ENCODE results near the gene RSRC1.
"Not testable (repeated sequence)": the region's sequence is repeated elsewhere in the genome, so short reads cannot be mapped to it uniquely, and the experiment has no call there.

RSRC1 gene

GRCh38 chr3:158110658-158111018 is 749 bp downstream of the RSRC1 start:
- Histone ChIP-seq H3K27me3 (no peaks in the 10 kb centered on the region), H3K9me3 (no peaks in the 10 kb centered on the region), H3K36me3 (no peaks in the 10 kb centered on the region), H3K4me1 (no peaks in the 10 kb centered on the region), H3K4me3 (ENCODE audit: low read depth, low read length) (peak overlapping the region; percentile 85)
- TF ChIP-seq, protein P1, sequence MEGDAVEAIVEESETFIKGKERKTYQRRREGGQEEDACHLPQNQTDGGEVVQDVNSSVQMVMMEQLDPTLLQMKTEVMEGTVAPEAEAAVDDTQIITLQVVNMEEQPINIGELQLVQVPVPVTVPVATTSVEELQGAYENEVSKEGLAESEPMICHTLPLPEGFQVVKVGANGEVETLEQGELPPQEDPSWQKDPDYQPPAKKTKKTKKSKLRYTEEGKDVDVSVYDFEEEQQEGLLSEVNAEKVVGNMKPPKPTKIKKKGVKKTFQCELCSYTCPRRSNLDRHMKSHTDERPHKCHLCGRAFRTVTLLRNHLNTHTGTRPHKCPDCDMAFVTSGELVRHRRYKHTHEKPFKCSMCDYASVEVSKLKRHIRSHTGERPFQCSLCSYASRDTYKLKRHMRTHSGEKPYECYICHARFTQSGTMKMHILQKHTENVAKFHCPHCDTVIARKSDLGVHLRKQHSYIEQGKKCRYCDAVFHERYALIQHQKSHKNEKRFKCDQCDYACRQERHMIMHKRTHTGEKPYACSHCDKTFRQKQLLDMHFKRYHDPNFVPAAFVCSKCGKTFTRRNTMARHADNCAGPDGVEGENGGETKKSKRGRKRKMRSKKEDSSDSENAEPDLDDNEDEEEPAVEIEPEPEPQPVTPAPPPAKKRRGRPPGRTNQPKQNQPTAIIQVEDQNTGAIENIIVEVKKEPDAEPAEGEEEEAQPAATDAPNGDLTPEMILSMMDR (IDR thresholded peaks at IDR 0.05; ENCODE audit: low read depth, low read length): no peak
- no peak for DNase-seq

DNA sequence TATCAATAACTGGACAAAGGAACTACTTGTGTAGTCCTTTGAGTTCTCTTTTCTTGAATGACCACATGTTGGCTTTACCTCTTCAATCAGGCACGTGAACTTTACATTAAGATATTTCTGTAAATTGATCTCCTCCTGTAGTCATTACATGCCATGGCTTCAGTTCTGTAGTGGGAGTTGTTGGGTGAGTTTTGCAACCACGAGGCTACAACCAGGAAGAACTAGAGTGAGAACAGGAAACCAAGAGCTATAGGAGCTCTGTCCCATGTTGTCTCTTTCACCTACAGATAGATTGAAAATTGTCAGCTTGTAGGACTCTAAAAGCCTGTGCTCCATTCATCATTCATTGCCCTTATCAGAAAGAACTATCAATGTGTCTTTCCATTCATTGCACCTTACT is 2.0 kb downstream of the RSRC1 start:
- TF ChIP-seq, protein P1 (IDR thresholded peaks at IDR 0.05; ENCODE audit: low read depth, low read length): no peak
- no peak for DNase-seq
- Histone ChIP-seq H3K27me3 (no peaks in the 10 kb centered on the region), H3K36me3 (no peaks in the 10 kb centered on the region), H3K9me3 (no peaks in the 10 kb centered on the region), H3K4me3 (ENCODE audit: low read depth, low read length) (no peak overlapping the region), H3K4me1 (no peaks in the 10 kb centered on the region)

DNA sequence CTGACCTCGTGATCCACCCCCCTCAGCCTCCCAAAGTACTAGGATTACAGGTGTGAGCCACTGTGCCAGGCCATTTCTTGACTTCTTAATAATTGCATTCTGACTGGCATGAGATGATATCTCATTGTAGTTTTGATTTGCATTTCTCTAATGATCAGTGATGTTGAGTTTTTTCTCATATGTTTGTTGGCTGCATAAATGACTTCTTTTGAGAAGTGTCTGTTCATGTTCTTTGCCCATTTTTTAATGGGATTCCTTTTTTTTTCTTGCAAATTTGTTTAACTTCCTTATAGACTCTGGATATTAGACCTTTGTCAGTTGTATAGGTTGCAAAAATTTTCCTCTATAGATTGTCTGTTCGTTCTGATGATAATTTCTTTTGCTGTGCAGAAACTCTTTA is 3.7 kb downstream of the RSRC1 start:
- not testable (repeated sequence) for DNase-seq; H3K9me3 ChIP-seq; H3K4me1 ChIP-seq; H3K4me3 ChIP-seq (ENCODE audit: low read depth, low read length); H3K27me3 ChIP-seq; H3K36me3 ChIP-seq

- no peaks in the 10 kb centered on the region for H3K27me3 ChIP-seq
- no peak overlapping the region for H3K4me3 ChIP-seq (ENCODE audit: low read depth, low read length)
- no peaks in the 10 kb centered on the region for H3K9me3 ChIP-seq
- peaks cover 30% of the 10 kb centered on the region for H3K36me3 ChIP-seq
- H3K4me1 ChIP-seq: peaks cover 6% of the 10 kb centered on the region; the same call in 1 of the 2 replicates
- TF ChIP-seq, protein P1 (IDR thresholded peaks at IDR 0.05; ENCODE audit: low read depth, low read length): no peak
- DNase-seq: no peak
Measured at GRCh38 chr3:158120330-158120729, 10.4 kb downstream of the RSRC1 start.

- Histone ChIP-seq H3K9me3 (no peaks in the 10 kb centered on the region), H3K4me1 (peaks cover 6% of the 10 kb centered on the region; the same call in 1 of the 2 replicates), H3K27me3 (no peaks in the 10 kb centered on the region), H3K4me3 (ENCODE audit: low read depth, low read length) (no peak overlapping the region), H3K36me3 (peaks cover 40% of the 10 kb centered on the region)
- no peak for DNase-seq
- TF ChIP-seq, protein P1 (IDR thresholded peaks at IDR 0.05; ENCODE audit: low read depth, low read length): no peak
Measured at GRCh38 chr3:158121295-158121694, 11.4 kb downstream of the RSRC1 start.

GRCh38 chr3:158122721-158123120 is 12.8 kb downstream of the RSRC1 start:
- DNase-seq; H3K9me3 ChIP-seq; H3K4me3 ChIP-seq (ENCODE audit: low read depth, low read length); H3K27me3 ChIP-seq; H3K4me1 ChIP-seq: not testable (repeated sequence)
- peaks cover 44% of the 10 kb centered on the region for H3K36me3 ChIP-seq

DNA sequence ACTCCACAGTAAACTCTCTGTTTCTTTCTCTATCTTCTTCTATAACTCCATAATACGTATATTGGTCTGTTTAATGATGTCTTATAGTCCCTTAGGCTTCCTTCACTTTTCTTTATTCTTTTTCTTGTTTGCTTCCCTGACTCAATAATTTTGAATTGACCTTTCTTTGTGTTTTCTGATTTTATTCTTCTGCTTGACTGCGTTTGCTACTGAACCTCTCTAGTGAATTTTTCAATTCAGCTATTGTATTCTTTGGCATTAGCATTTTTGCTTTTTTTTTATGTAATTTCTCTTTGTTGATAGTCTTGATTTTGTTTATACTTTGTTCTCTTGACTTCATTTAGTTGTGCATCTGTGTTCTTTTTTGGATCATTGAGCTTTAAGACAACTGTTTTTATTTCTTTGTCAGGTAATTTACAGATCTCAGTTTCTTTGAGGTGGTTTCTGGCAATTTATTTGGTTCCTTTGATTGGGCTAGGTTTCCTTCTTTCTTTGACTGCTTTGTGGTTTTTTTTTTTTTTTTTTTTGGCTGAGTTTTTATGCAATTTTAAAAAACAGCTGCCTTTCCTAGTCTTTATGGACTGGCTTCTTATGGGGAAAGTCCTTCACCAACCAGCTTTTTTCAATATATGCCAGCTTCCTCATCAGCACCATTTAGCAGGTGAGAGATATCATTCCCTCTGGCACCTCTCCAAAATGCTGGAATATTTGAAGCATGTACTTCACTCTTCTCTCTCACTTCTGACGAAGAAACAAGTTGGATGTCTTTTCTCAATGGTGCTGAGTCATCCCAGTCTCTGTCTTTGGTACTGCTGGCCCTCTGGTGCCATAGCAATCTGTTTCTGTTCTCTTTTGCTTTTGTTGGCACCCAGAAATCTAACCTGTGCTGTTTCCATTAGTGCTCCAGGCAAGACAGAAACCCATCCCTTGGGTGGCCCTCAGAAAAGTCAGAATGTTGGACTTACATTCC is 17.6 kb downstream of the RSRC1 start:
- H3K4me1 ChIP-seq: peaks cover 3% of the 10 kb centered on the region; the same call in 1 of the 2 replicates
- DNase-seq: no peak
- no peak overlapping the region for H3K4me3 ChIP-seq (ENCODE audit: low read depth, low read length)
- H3K27me3 ChIP-seq: no peaks in the 10 kb centered on the region
- no peaks in the 10 kb centered on the region for H3K9me3 ChIP-seq
- TF ChIP-seq, protein P1 (IDR thresholded peaks at IDR 0.05; ENCODE audit: low read depth, low read length): no peak
- H3K36me3 ChIP-seq: peaks cover 44% of the 10 kb centered on the region
